ENCODE measurements around the gene TBX15.

- TF ChIP-seq, protein P1, sequence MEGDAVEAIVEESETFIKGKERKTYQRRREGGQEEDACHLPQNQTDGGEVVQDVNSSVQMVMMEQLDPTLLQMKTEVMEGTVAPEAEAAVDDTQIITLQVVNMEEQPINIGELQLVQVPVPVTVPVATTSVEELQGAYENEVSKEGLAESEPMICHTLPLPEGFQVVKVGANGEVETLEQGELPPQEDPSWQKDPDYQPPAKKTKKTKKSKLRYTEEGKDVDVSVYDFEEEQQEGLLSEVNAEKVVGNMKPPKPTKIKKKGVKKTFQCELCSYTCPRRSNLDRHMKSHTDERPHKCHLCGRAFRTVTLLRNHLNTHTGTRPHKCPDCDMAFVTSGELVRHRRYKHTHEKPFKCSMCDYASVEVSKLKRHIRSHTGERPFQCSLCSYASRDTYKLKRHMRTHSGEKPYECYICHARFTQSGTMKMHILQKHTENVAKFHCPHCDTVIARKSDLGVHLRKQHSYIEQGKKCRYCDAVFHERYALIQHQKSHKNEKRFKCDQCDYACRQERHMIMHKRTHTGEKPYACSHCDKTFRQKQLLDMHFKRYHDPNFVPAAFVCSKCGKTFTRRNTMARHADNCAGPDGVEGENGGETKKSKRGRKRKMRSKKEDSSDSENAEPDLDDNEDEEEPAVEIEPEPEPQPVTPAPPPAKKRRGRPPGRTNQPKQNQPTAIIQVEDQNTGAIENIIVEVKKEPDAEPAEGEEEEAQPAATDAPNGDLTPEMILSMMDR (IDR thresholded peaks at IDR 0.05), result no peak
- TF ChIP-seq POLR2A (IDR thresholded peaks at IDR 0.05), result no peak
These were observed 29.1 kb downstream of the TBX15 start for GRCh38 chr1:118958937-118959631.
